ENCODE measurements around the gene DOCK3.

- TF ChIP-seq, protein P1, sequence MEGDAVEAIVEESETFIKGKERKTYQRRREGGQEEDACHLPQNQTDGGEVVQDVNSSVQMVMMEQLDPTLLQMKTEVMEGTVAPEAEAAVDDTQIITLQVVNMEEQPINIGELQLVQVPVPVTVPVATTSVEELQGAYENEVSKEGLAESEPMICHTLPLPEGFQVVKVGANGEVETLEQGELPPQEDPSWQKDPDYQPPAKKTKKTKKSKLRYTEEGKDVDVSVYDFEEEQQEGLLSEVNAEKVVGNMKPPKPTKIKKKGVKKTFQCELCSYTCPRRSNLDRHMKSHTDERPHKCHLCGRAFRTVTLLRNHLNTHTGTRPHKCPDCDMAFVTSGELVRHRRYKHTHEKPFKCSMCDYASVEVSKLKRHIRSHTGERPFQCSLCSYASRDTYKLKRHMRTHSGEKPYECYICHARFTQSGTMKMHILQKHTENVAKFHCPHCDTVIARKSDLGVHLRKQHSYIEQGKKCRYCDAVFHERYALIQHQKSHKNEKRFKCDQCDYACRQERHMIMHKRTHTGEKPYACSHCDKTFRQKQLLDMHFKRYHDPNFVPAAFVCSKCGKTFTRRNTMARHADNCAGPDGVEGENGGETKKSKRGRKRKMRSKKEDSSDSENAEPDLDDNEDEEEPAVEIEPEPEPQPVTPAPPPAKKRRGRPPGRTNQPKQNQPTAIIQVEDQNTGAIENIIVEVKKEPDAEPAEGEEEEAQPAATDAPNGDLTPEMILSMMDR (conservative IDR thresholded peaks at IDR 0.05; ENCODE audit: low read depth, low read length), result no peak
- TF ChIP-seq FOS (IDR thresholded peaks at IDR 0.05; ENCODE audit: low read depth, low read length), result no peak
These were observed 631.4 kb downstream of the DOCK3 start for GRCh38 chr3:51306093-51306492.

All from IMR-90 (cell line).